T-helper 1 cell treated with Interleukin-12 subunit alpha and Interleukin-12 subunit beta and Interleukin-4 antibody, amounts not matched to agents 30 μg/mL and 1 μg/mL, for 36 hours (primary cell): ENCODE results near the gene PIRT.

Source experiments
- H3K27ac Mint-ChIP-seq: one replicate; pipeline ENCODE4 v1.8.0; 2021; ENCODE audit warnings: mild to moderate bottlenecking, mixed read lengths
- H3K27me3 Mint-ChIP-seq: one replicate; pipeline ENCODE4 v1.8.0; 2021; ENCODE audit warnings: low read depth, mixed read lengths
- H3K36me3 Mint-ChIP-seq: one replicate; pipeline ENCODE4 v1.8.0; 2021; ENCODE audit warnings: low read depth, mixed read lengths
- H3K4me1 Mint-ChIP-seq: one replicate; pipeline ENCODE4 v1.8.0; 2021; ENCODE audit warnings: low read depth, mixed read lengths
- H3K4me3 Mint-ChIP-seq: one replicate; pipeline ENCODE4 v1.8.0; 2021; ENCODE audit warnings: mild to moderate bottlenecking, moderate library complexity, mixed read lengths
- H3K9me3 Mint-ChIP-seq: one replicate; pipeline ENCODE4 v1.8.0; 2021; ENCODE audit warnings: mixed read lengths

Gene PIRT

DNA sequence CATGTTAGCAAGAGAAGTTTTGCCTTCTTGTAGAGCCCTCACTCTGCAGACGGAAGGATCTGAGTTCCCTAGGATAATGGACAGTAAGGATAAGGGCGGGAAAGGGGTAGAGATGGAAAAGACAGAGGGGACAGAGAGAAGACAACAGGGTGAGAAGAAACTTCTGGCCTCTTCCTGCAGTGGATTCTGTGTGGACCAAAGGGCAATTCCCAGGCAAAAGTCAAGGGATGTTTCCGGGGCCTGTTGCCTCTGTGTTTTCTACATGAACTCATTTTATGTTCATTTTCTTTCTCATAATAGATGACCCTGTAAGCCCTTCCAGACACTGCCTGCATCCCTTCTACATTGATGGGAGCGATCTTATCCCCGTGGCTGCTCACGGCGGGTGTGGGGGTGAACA is 33.3 kb downstream of the PIRT start:
- Mint-ChIP-seq H3K27me3 (no peaks in the 10 kb centered on the region), H3K27ac (no peak overlapping the region), H3K9me3 (no peaks in the 10 kb centered on the region), H3K4me3 (no peak overlapping the region), H3K36me3 (no peaks in the 10 kb centered on the region), H3K4me1 (no peaks in the 10 kb centered on the region)

DNA sequence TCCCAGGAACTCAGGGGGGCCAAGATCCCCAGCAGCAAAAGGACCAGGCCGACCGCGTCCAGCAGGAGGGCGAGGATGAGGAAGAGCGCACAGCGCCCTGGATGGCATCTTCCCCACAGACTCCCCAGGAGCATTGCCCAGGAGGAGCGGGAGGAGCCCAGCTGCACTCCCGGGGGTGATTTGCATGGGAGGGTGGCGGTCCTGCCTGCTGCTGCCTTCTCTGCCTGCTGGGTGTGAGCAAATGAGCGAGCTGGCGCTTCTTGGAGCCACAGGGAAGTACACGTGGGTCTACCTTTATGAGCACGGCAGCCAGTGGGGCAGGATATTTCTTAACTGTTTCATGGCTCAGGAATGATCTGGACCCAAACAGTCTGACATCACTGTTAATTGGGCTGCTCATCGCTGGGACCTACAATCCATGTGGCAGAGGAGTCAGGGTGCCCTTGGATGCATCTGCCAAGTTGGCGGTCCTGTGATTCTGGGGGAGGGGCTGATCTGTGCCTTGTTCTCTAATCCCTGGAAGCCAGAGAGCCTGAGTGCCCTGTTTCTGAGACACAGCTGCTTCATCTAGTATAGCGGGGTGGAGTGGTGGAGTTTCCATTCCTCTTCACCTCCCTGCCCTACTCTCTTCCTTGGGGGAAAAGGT is 33.9 kb downstream of the PIRT start, which contains the start of gene TMEM238L:
TMEM238L (minus strand) TSS at position 270 of the 646 bp plus-strand sequence; CDS start at position 134, 136 bp downstream.
- Mint-ChIP-seq H3K27ac (no peak within 1 kb of the TSS), H3K36me3 (no peaks in the 10 kb centered on the region), H3K4me1 (no peaks in the 10 kb centered on the region), H3K27me3 (no peaks in the 10 kb centered on the region), H3K4me3 (no peak within 1 kb of the TSS), H3K9me3 (no peaks in the 10 kb centered on the region)

DNA sequence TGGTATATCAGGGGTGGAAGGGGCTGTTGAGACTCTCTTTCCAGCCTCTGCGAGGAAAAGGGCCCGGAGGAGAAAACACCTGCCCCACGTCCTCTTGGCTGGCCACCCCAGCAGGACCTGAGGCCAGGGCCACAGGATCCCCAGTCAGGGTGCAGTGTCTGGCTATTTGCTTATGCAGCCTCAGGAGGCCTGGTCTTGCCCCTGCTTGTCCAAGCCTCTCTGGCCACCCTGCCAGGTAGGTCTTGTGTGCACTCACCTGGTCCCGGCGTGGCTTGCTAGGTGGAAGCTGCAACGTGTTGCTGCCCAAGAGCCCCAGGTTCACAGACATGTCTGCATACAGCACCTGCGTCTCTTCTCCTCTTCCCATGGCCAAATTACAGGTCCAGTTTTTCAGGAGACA is 34.5 kb downstream of the PIRT start:
- no peaks in the 10 kb centered on the region for H3K9me3 Mint-ChIP-seq
- H3K4me1 Mint-ChIP-seq, result no peaks in the 10 kb centered on the region
- H3K27ac Mint-ChIP-seq, result no peak overlapping the region
- H3K27me3 Mint-ChIP-seq, result no peaks in the 10 kb centered on the region
- H3K36me3 Mint-ChIP-seq, result no peaks in the 10 kb centered on the region
- H3K4me3 Mint-ChIP-seq, result no peak overlapping the region

DNA sequence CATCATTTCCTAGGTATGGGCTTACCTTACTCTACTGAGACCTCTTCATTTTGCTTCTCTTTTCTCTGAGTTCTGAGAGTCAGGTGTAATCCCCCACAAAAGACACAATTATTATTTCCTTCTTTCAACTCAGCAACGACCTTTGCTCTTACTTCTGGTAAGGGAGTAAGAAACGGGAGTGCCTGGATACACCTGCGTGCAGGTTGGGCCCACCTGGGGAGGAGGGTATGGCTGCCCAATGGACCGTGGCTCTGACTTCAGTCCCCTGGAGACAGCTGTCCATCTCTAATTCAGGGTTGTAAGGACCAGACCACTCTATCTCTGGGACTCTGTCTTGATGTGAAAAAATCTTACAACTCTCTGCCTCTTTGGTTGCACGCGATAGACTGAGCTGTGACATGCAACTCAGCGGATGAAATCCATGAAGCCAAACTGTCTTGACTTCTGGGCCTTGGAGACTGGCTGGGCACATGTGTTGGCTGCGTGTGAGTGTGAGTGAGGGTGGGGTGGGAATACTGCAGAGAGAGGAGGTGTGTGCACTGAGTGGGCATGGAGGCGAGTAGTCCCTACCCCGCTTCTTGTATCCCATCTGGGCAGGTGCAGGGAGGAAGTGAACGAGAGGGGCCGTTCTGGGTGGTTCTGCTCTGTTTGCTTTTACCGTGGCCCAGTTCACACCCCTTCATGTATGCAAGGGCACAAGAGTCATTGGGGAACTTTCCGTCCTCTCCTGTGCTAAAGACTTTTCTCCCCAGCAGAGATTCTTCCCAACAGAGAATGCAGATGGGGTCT is 35.2 kb downstream of the PIRT start:
- no peaks in the 10 kb centered on the region for H3K9me3 Mint-ChIP-seq
- no peaks in the 10 kb centered on the region for H3K36me3 Mint-ChIP-seq
- no peak overlapping the region for H3K4me3 Mint-ChIP-seq
- no peaks in the 10 kb centered on the region for H3K4me1 Mint-ChIP-seq
- no peaks in the 10 kb centered on the region for H3K27me3 Mint-ChIP-seq
- no peak overlapping the region for H3K27ac Mint-ChIP-seq

DNA sequence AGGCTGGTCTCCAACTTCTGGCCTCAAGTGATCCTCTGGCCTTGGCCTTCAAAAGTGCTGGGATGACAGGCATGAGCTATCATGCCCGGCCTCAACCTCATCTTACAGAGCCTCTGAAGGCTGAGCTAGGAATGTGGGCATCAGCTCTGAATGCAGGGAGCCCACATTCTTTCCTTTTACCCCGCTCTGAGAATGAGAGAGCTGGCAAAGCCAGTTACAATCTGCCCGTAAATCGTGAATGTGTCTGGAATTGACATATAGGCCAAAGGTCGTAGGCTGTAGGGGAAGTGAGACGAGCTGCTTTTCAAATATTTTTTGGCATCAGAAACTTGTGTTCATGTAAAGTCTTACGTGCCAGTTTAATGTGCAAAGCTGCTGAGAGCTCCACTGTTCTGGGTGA is 38.5 kb downstream of the PIRT start:
- no peaks in the 10 kb centered on the region for H3K9me3 Mint-ChIP-seq
- H3K36me3 Mint-ChIP-seq, result no peaks in the 10 kb centered on the region
- no peaks in the 10 kb centered on the region for H3K27me3 Mint-ChIP-seq
- H3K27ac Mint-ChIP-seq, result no peak overlapping the region
- no peak overlapping the region for H3K4me3 Mint-ChIP-seq
- H3K4me1 Mint-ChIP-seq, result no peaks in the 10 kb centered on the region

DNA sequence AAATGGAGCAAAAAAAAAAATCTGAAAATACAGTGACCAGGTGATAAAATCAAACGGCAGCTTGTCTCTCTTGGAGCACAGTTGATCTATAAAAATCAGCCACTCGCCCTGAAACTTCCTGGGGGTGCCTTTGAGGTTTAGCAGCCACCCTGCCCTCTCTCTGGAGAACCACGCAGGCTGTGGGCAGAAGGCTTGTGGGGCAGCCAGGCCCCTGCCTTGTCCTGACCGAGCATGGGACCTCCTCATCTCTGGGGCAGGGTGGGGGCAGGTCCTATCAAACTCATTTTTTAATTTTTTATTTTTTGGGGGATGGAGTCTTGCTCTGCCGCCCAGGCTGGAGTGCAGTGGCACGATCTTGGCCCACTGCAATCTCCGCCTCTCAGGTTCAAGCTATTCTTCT is 39.0 kb downstream of the PIRT start:
- Mint-ChIP-seq H3K4me1 (no peaks in the 10 kb centered on the region), H3K27me3 (no peaks in the 10 kb centered on the region), H3K36me3 (no peaks in the 10 kb centered on the region), H3K9me3 (no peaks in the 10 kb centered on the region), H3K27ac (no peak overlapping the region), H3K4me3 (no peak overlapping the region)

DNA sequence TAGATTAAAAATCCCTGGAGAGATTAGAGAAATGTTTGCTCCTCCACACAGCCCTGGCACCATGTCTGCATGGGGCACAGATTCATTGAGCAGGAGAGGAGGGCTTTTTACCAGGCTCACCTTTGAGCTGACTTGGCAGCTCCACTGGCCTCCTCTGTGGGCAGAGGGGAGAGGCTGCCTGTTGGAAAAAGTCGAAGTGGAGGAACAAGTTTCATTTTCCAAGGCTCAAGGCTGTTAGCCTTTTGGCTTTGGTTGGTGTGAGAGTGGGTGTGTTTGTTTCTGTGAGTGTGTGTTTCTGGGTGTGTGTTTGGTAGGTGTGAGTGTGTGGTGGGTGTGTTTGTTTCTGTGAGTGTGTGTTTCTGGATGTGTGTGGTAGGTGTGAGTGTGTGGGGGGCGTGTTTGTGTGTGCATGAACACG is 39.5 kb downstream of the PIRT start:
- Mint-ChIP-seq H3K27me3 (no peaks in the 10 kb centered on the region), H3K4me3 (no peak overlapping the region), H3K9me3 (no peaks in the 10 kb centered on the region)

DNA sequence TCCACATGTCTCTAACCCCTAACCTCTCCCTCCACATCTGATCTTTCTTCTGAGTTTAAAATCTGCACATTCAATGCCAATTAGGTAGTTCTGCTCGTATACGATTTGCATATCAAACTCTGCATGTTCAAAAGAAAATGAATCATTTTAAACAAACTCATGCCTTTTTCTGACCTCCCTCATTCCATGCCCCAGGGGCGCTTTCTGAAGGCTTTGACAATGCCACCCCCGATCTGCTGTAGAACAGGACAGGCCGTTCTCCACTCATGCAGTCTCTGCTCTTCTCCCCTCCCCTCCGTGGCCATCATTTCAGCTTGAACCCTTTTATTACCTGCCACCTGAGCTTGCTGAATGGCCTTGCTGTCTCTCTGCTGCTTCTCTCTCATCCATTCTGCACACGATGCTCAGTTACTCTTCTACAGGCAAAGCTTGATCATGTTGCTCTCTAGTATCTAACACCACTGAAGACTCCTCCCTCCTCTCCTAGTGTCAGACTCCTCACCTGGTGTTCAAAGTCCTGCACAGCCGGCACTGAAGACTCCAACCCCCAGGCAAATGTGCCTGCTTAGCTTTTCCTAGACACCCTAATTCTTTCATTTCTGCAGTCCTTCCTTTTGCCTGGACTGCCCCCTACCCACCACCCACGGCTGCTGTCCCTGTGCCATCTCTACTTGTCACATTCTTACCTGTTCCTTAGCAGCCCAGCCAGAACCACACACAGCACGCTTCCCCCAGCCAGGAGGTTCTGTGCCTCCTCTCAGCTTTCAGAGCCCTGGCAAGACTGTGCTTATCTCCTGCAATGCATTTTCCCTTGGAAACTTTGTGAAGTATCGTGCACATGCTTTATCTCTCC is 40.2 kb downstream of the PIRT start:
- Mint-ChIP-seq H3K4me3 (no peak overlapping the region), H3K4me1 (no peaks in the 10 kb centered on the region), H3K27ac (no peak overlapping the region), H3K27me3 (no peaks in the 10 kb centered on the region), H3K9me3 (no peaks in the 10 kb centered on the region), H3K36me3 (no peaks in the 10 kb centered on the region)

More for the DNA sequence above, 39.5 kb downstream of the PIRT start:
- Mint-ChIP-seq H3K36me3 (no peaks in the 10 kb centered on the region), H3K4me1 (no peaks in the 10 kb centered on the region), H3K27ac (no peak overlapping the region)

DNA sequence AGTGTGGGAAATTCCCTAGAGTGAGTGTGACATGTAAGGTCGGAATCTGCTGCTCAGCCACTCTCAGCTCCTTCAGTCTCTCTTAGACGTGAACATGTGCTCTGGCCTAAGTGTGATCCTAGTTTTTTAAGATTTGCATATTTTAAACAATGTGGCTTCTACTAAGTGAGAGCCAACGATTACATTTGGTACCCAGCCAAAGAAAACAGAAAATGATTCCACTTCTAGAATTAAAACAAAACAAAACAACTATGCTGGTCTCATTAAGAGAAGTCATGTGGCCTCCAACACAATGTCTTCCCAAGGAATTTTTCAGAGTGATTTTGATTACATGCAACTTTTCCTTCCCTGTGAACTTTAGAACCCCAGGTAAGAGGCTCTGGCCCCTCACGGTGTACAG is 44.1 kb downstream of the PIRT start:
- no peaks in the 10 kb centered on the region for H3K27me3 Mint-ChIP-seq
- H3K9me3 Mint-ChIP-seq, result no peaks in the 10 kb centered on the region
- H3K4me1 Mint-ChIP-seq, result no peaks in the 10 kb centered on the region
- H3K27ac Mint-ChIP-seq, result no peak overlapping the region
- no peak overlapping the region for H3K4me3 Mint-ChIP-seq
- no peaks in the 10 kb centered on the region for H3K36me3 Mint-ChIP-seq

DNA sequence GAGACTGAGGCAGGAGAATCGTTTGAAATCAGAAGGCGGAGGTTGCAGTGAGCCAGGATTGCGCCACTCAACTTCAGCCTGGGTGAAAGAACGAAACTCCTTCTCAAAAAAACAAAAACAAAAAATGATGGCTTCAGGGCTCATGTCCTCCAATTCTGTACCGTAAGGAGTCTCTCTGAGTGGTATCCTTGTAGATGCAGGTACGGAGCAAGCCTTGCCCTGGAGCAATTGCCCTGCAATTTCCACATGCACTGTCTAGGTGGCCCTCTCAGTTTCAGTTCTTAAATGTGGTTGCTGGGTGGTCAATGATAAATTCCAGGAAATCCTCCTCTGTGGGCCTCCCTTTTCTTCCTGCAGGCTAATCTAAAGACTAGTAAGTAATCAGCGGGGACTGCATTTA is 44.6 kb downstream of the PIRT start:
- no peaks in the 10 kb centered on the region for H3K36me3 Mint-ChIP-seq
- H3K27me3 Mint-ChIP-seq, result no peaks in the 10 kb centered on the region
- no peak overlapping the region for H3K4me3 Mint-ChIP-seq
- H3K9me3 Mint-ChIP-seq, result no peaks in the 10 kb centered on the region
- no peaks in the 10 kb centered on the region for H3K4me1 Mint-ChIP-seq
- H3K27ac Mint-ChIP-seq, result no peak overlapping the region

DNA sequence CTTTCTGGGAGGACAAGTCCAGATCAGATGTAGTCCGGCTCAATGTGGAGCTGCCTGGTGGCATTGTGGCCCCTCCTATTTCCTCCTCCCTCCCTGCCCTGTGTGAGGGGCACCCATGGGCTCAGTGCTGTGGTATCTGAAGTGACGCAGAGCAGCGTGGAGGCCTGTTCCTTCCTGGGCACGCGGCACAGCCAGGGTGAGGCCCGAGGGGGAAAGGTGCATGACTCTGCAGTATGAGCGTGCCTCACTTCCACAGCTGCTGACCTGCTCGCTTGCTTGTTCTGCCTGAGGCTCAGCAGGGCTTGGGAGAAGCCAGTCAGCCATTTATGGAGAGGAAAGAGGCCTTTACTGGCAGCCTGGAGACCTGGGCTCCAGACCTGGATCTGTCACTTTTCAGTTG is 45.7 kb downstream of the PIRT start:
- Mint-ChIP-seq H3K4me1 (no peaks in the 10 kb centered on the region), H3K27me3 (no peaks in the 10 kb centered on the region), H3K4me3 (no peak overlapping the region), H3K9me3 (no peaks in the 10 kb centered on the region), H3K27ac (no peak overlapping the region), H3K36me3 (no peaks in the 10 kb centered on the region)

DNA sequence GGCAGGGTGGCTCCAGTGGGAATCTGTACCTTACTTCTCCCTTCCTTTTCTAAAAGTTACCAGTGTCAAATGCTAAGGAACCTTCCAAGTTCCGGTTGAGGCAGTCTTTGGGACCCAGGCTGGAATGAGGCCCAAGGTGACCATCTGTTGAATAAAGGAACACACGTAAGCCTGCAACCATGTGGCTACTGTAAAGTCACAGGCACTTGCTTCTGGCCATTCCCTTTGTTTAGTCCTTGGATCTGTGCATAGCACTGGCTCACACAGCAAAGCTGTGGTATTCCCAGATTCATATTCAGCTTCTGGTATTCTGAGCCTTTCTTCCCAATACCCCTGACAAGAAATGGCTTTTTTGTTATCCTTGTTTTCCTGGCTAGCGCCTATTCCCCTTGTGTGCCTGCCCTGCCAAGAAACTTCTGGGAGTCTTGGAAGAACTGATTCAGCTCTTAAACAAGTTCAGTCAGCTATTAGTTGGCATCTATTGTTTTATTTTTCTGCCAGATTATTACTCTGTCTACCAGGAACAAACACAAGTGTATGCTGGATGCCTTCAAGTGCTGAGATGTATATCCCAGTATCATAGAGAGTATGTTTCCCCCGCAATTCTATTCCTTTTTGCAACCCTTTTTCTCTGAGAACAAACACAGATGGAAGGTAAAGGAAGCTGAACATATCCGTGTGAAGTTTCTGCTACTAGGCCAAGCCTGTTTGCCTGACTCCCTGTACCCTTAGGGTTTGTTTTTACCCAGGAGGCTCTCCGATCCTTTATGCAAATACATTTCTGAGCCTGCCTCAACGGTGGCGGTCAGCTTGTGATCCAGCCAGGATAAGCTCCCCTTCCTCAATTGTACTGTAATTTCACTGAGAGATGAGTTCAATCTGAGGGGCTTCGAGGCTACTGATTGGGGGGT is 47.1 kb downstream of the PIRT start:
- Mint-ChIP-seq H3K36me3 (no peaks in the 10 kb centered on the region), H3K27me3 (no peaks in the 10 kb centered on the region), H3K4me3 (no peak overlapping the region), H3K4me1 (no peaks in the 10 kb centered on the region), H3K9me3 (no peaks in the 10 kb centered on the region), H3K27ac (no peak overlapping the region)

DNA sequence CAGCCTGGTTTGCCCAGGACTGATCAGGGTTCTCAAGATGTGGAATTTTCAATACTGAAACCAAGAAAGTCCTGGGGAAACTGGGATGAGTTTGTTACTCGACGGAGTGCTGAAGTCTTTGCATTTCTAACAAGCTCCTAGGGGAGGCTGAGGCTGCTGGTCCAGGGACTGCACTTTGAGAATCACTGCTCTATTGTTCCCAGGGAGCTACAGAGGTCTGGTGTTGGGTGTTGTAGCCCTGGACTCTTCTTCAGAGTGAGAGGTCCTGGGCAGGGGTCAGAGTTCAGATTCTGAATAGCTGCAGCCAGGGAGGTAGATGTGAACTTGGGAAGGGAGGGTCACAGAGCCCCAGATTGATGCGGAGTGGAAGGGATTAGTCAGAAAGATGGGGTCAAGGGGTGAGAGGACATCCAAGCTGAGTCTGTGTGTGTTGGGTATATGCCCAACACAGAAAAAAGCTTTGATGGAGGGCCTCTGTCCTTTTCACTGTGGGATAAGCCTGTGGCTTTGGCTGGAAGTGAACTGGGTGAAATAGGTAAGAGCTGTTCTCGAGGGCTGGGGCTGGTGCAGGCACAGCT is 48.1 kb downstream of the PIRT start:
- Mint-ChIP-seq H3K27ac (no peak overlapping the region), H3K9me3 (no peaks in the 10 kb centered on the region), H3K27me3 (no peaks in the 10 kb centered on the region), H3K4me3 (no peak overlapping the region), H3K4me1 (no peaks in the 10 kb centered on the region), H3K36me3 (no peaks in the 10 kb centered on the region)
